B cell (primary cell): ENCODE measurements around the gene YPEL3. TPM values are rescaled to one million over a fixed set of nuclear protein-coding genes. Genes with fewer than 3 reads are reported as not detected.
A peak's percentile ranks its signal among the peaks of the same experiment; 100 is the strongest.

Experiments
- ATAC-seq: fragments of 200-7000 bp; cut with Tn5 transposase; one replicate; pipeline ENCODE4 v1.10.0; 2021; ENCODE audit warnings: low read depth, mild to moderate bottlenecking, moderate number of reproducible peaks, moderate library complexity
- CTCF ChIA-PET: fragments of 350-600 bp; sonication (Branson Sonifier 250); formaldehyde crosslinking; loops from one replicate; lab custom pipeline; 2021; ENCODE audit warnings: antibody characterized with exemption, inconsistent platforms; lab: Charles Lee
- POLR2A ChIA-PET: fragments of 350-600 bp; sonication (Branson Sonifier 250); formaldehyde crosslinking; loops from one replicate; lab custom pipeline; 2021; ENCODE audit warnings: antibody characterized with exemption; lab: Charles Lee
- DNase-seq: peaks from one replicate; pipeline ENCODE4 v3.0.0; 2013
- H2AFZ ChIP-seq: 2 replicates; pipeline ENCODE4 v1.6.1; 2012; ENCODE audit warnings: mild to moderate bottlenecking, low read depth, low read length; ENCODE audit not compliant: insufficient read depth, poor library complexity, severe bottlenecking
- H3K27ac ChIP-seq, 2 donors: 1 replicate in 1 of 2; 2 replicates in 1 of 2; pipeline ENCODE4 v1.5.1; 2012 to 2013; ENCODE audit warnings: low read length in 2 of 2, mild to moderate bottlenecking in 2 of 2, moderate library complexity in 1 of 2
- H3K27me3 ChIP-seq, 4 experiments: fragments of 200-600 bp in 1 of 4; sonication (generic) in 1 of 4; replicated peaks in 1 of 4; 1 replicate in 2 of 4; 2 replicates in 2 of 4; pipeline versions ENCODE4 v1.6.1 to v1.7.0; 2013 to 2016; ENCODE audit warnings: low read length in 3 of 4, mild to moderate bottlenecking in 2 of 4, mixed read lengths in 1 of 4, moderate library complexity in 1 of 4; ENCODE audit not compliant: insufficient read depth in 4 of 4, control insufficient read depth in 3 of 4; ENCODE audit errors: control extremely low read depth in 1 of 4
- H3K36me3 ChIP-seq, 2 experiments: replicated peaks in 1 of 2; 1 replicate in 1 of 2; 2 replicates in 1 of 2; pipeline versions ENCODE4 v1.6.1 to v1.7.1; 2013; ENCODE audit warnings: low read length in 1 of 2; ENCODE audit not compliant: insufficient read depth in 2 of 2, control insufficient read depth in 1 of 2; ENCODE audit errors: control extremely low read depth in 1 of 2, extremely low read depth in 1 of 2
- H3K4me1 ChIP-seq, 2 donors: fragments of 200-600 bp in 1 of 2; sonication (generic) in 1 of 2; 1 replicate in 1 of 2; 2 replicates in 1 of 2; pipeline versions ENCODE4 v1.5.1 to v1.6.1; 2013 to 2017; ENCODE audit warnings: low read length in 2 of 2; ENCODE audit not compliant: control insufficient read depth in 2 of 2, insufficient read depth in 2 of 2
- H3K4me2 ChIP-seq: replicated peaks from 2 replicates; pipeline ENCODE3; 2012; ENCODE audit warnings: mild to moderate bottlenecking, low read depth, low read length; ENCODE audit not compliant: poor library complexity, severe bottlenecking
- H3K4me3 ChIP-seq, 5 experiments: fragments of 200-600 bp in 1 of 5; sonication (generic) in 1 of 5; 1 replicate in 3 of 5; 2 replicates in 2 of 5; pipeline versions ENCODE4 v1.5.1 to v1.7.0; 2011 to 2016; ENCODE audit warnings: low read length in 4 of 5, mild to moderate bottlenecking in 4 of 5, low read depth in 2 of 5, control low read depth in 1 of 5, moderate library complexity in 1 of 5; ENCODE audit not compliant: insufficient read depth in 1 of 5; ENCODE audit errors: control extremely low read depth in 1 of 5, extremely low read depth in 1 of 5
- H3K79me2 ChIP-seq: fragments of 200-600 bp; sonication (generic); one replicate; pipeline ENCODE4 v1.6.0; 2016; ENCODE audit warnings: low read length; ENCODE audit not compliant: control insufficient read depth, insufficient read depth
- H3K9ac ChIP-seq: fragments of 200-600 bp; sonication (generic); 2 replicates; pipeline ENCODE4 v1.6.1; 2017; ENCODE audit warnings: mild to moderate bottlenecking, low read length, moderate library complexity
- H3K9me3 ChIP-seq, 3 donors: one replicate each; pipeline versions ENCODE4 v1.6.1 to v1.7.1; 2013; ENCODE audit warnings: low read length in 2 of 3; ENCODE audit not compliant: control insufficient read depth in 2 of 3, insufficient read depth in 1 of 3; ENCODE audit errors: control extremely low read depth in 1 of 3
- H4K20me1 ChIP-seq: 2 replicates; pipeline ENCODE4 v1.6.0; 2012; ENCODE audit warnings: mild to moderate bottlenecking, low read length; ENCODE audit not compliant: insufficient read depth, control insufficient read depth, poor library complexity, severe bottlenecking
- H3K27ac Mint-ChIP-seq: one replicate; pipeline ENCODE4 v1.8.0; 2021; ENCODE audit warnings: mixed read lengths
- H3K27me3 Mint-ChIP-seq: one replicate; pipeline ENCODE4 v1.8.0; 2021; ENCODE audit warnings: mixed read lengths
- H3K4me1 Mint-ChIP-seq: one replicate; pipeline ENCODE4 v1.8.0; 2021; ENCODE audit warnings: mixed read lengths
- H3K4me3 Mint-ChIP-seq: one replicate; pipeline ENCODE4 v1.8.0; 2021; ENCODE audit warnings: mixed read lengths
- H3K9me3 Mint-ChIP-seq: one replicate; pipeline ENCODE4 v1.8.0; 2022; ENCODE audit warnings: mixed read lengths; ENCODE audit not compliant: insufficient read depth
- EZH2 ChIP-seq: IDR thresholded peaks from 2 replicates; pipeline ENCODE4 v1.6.1; 2012; ENCODE audit warnings: borderline replicate concordance, low read depth, mild to moderate bottlenecking, moderate library complexity, low read length; ENCODE audit not compliant: insufficient read depth, poor library complexity, severe bottlenecking
- WGBS: methylation state at CpG from one replicate; pipeline ENCODE4 v1.1.5; 2013; ENCODE audit warnings: missing lambda C conversion rate; ENCODE audit not compliant: insufficient coverage; 5-methylcytosine and 5-hydroxymethylcytosine counted together
- intact Hi-C: fragments of 100-400 bp; cut with micrococcal nuclease; formaldehyde crosslinking; loops from one replicate; pipeline ENCODE4 v1.10.0; 2022
- polyA plus RNA-seq: library from polyadenylated mRNA; depleted of rRNA; stranded (reverse); fragments of >200 nt; gene quantifications from 2 replicates; pipeline ENCODE4 v1.2.3, GENCODE V29; 2012
- total RNA-seq, 2 donors: library from RNA; stranded (reverse); fragments of 120-200 nt in 1 of 2; gene quantifications; 1 replicate in 1 of 2; 2 replicates in 1 of 2; pipeline versions ENCODE4 v1.2.3 to v1.2.4, GENCODE V29; 2013 to 2022
- TF ChIP-seq, protein P1 (sequence below): fragments of 200-600 bp; IDR thresholded peaks from one replicate; pipeline ENCODE4 v1.8.0; 2022; ENCODE audit warnings: antibody characterized with exemption, mild to moderate bottlenecking

YPEL3 gene
- total and polyA plus RNA-seq, 2 donors (not counting 1 experiment from before 2014, with no cell fraction given) = 314 to 414 TPM

DNA sequence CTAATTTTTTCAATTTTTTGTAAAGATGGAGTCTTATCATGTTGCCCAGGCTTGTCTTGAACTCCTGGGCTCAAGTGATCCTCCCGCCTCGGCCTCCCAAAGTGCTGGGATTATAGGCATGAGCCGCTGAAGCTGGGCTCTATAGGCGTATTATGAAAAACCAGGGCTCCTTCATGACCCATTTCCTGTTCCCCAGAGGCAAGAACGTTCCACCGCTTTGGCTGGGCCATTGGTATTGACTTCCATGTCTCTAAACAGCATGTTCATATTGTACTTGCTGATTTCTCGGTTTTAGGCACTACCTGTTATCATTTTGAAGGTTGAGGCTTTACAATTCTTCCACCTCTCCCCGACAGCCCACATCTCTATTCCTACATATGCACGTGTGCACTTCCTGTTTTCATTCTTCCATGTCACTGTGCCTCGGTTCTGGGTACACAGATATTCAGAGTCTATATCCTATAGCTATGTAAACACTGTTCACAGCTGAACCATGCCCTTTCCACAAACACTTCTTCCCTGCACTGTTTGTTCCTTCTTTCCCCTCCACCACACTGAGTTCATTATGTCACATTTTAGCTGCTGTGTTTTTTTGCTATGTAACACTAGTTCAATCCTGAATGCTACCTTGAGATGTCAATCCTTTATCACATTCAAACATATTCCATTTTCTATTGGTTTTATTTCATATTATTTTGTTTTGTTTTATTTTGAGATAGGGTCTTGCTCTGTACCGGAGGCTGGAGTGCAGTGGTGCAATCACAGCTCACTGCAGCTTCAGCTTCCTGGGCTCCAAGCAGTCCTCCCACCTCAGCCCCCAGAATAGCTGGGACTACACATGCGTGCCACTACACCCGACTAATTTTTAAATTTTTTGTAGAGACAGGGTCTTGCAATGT, 43.8 kb upstream of the YPEL3 start:
- Mint-ChIP-seq H3K27ac (peak overlapping the region; percentile 5), H3K9me3 (no peaks in the 10 kb centered on the region), H3K4me1 (peaks cover 9% of the 10 kb centered on the region), H3K27me3 (no peaks in the 10 kb centered on the region), H3K4me3 (no peak overlapping the region)
- DNase-seq = no peak
- Histone ChIP-seq H3K4me1 (peaks cover 6 to 13% of the 10 kb centered on the region in 2 donors), H3K27me3 (no peaks in the 10 kb centered on the region), H3K9ac (no peak overlapping the region), H3K79me2 (no peaks in the 10 kb centered on the region), H4K20me1 (no peaks in the 10 kb centered on the region), H2AFZ (peak overlapping the region; percentile 76), H3K27ac (no peak overlapping the region), H3K9me3 (no peaks in the 10 kb centered on the region), H3K36me3 (no peaks in the 10 kb centered on the region), H3K4me2 (peak overlapping the region; percentile 49), H3K4me3 (no peak overlapping the region)
- CTCF ChIA-PET = interaction anchor here (1.0 to 1.2 kb wide), 2 partner anchors 11 to 39 kb away, joined by 3 read pairs; no protein-coding TSS in a partner anchor
- POLR2A ChIA-PET = interaction anchor here (0.5 kb wide), 1 partner anchor 25 kb away, joined by 7 read pairs; no protein-coding TSS in a partner anchor
- intact Hi-C loops = no loop called here
- no peak for ATAC-seq
- TF ChIP-seq, protein P1, sequence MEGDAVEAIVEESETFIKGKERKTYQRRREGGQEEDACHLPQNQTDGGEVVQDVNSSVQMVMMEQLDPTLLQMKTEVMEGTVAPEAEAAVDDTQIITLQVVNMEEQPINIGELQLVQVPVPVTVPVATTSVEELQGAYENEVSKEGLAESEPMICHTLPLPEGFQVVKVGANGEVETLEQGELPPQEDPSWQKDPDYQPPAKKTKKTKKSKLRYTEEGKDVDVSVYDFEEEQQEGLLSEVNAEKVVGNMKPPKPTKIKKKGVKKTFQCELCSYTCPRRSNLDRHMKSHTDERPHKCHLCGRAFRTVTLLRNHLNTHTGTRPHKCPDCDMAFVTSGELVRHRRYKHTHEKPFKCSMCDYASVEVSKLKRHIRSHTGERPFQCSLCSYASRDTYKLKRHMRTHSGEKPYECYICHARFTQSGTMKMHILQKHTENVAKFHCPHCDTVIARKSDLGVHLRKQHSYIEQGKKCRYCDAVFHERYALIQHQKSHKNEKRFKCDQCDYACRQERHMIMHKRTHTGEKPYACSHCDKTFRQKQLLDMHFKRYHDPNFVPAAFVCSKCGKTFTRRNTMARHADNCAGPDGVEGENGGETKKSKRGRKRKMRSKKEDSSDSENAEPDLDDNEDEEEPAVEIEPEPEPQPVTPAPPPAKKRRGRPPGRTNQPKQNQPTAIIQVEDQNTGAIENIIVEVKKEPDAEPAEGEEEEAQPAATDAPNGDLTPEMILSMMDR = no peak
- TF ChIP-seq EZH2 = no peak
- 50% methylated on average over 10 of the region's 13 CpGs for WGBS

GRCh38 chr16:30137897-30138296, 41.9 kb upstream of the YPEL3 start:
- H3K4me3 ChIP-seq = no peak overlapping the region
- no peak overlapping the region for H3K27ac ChIP-seq
- no peaks in the 10 kb centered on the region for H4K20me1 ChIP-seq
- DNase-seq (no peak), ATAC-seq (no peak)
- POLR2A ChIA-PET = interaction anchor here (0.6 kb wide), 1 partner anchor 14 kb away, joined by 6 read pairs; no protein-coding TSS in a partner anchor
- Mint-ChIP-seq H3K4me3 (no peak overlapping the region), H3K9me3 (no peaks in the 10 kb centered on the region), H3K4me1 (peaks cover 6% of the 10 kb centered on the region), H3K27ac (no peak overlapping the region), H3K27me3 (no peaks in the 10 kb centered on the region)
- intact Hi-C loops = no loop called here
- no peak for TF ChIP-seq EZH2
- TF ChIP-seq, protein P1 = no peak
- H3K4me1 ChIP-seq = peaks cover 6 to 8% of the 10 kb centered on the region in 2 donors
- H3K36me3 ChIP-seq = no peaks in the 10 kb centered on the region
- H3K9ac ChIP-seq = no peak overlapping the region
- no peak overlapping the region for H2AFZ ChIP-seq
- no peaks in the 10 kb centered on the region for H3K79me2 ChIP-seq
- CTCF ChIA-PET = no interaction called here
- H3K4me2 ChIP-seq = no peak overlapping the region
- no peaks in the 10 kb centered on the region for H3K27me3 ChIP-seq
- WGBS = 89% methylated on average over 5 of the region's 8 CpGs
- H3K9me3 ChIP-seq = no peaks in the 10 kb centered on the region
